ENCODE data around the gene OSMR. TPM values are rescaled to one million over a fixed set of nuclear protein-coding genes. Genes with fewer than 3 reads are reported as not detected.
A peak's percentile ranks its signal among the peaks of the same experiment; 100 is the strongest.

OSMR gene
- total RNA-seq, 1 experiment from 2014 or later = 1.6 TPM

DNA sequence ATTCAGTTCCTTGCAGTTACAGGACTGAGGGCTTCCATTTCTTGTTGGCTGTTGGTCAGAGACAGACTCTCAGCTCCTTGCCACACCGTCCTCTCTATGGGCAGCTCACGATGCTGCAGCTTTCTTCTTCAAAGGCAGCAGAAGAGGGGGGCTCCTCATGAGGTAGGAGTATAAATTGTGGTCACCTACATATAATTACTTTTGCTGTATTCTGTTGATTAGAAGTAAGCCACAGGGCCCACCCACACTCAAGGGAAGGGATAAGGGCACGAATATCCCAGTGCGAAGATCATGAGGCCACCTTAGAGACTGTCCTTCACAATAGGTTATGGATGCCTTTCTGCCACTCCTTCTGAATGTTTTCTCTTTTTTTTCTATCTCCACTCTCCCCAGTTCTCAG lies 43.7 kb upstream of the OSMR start:
- H2BK120ac ChIP-seq (ENCODE audit: low read depth, low read length, poor library complexity, severe bottlenecking) = no peak overlapping the region
- H2AFZ ChIP-seq (ENCODE audit: low read length) = no peak overlapping the region
- H3K9ac ChIP-seq (ENCODE audit: extremely low read depth, insufficient read length, low read length) = no peak overlapping the region
- no peak overlapping the region for H3K27ac ChIP-seq (ENCODE audit: insufficient read length, low read depth, low read length)
- no peaks in the 10 kb centered on the region for H3K79me2 ChIP-seq (ENCODE audit: insufficient read depth, low read length)
- H4K8ac ChIP-seq (replicated peaks; ENCODE audit: insufficient read length, low read depth, low read length) = no peak overlapping the region
- no peaks in the 10 kb centered on the region for H3K9me3 ChIP-seq (ENCODE audit: control insufficient read depth, low read depth, low read length)
- no peak overlapping the region for H4K91ac ChIP-seq (ENCODE audit: insufficient read length, low read depth, low read length)
- H2BK15ac ChIP-seq (ENCODE audit: low read depth, low read length) = no peak overlapping the region
- no peak overlapping the region for H3K4me3 Mint-ChIP-seq
- DNase-seq = no peak
- H3K9me3 Mint-ChIP-seq = peaks cover 0 to 1% of the 10 kb centered on the region in 2 experiments; a peak in 1 of 5 replicates
- no peak overlapping the region for H3K4ac ChIP-seq (ENCODE audit: low read depth, low read length)
- no peaks in the 10 kb centered on the region for H3K4me1 Mint-ChIP-seq
- H3K4me1 ChIP-seq (ENCODE audit: insufficient read depth, low read length) = no peaks in the 10 kb centered on the region
- no peaks in the 10 kb centered on the region for H3K79me1 ChIP-seq (ENCODE audit: insufficient read depth, low read depth, low read length, poor library complexity, severe bottlenecking)
- no peak overlapping the region for H3K4me2 ChIP-seq (ENCODE audit: insufficient read depth, insufficient read length, low read length)
- H2BK20ac ChIP-seq (ENCODE audit: low read depth, low read length, poor library complexity, severe bottlenecking) = no peak overlapping the region
- H3K56ac ChIP-seq (ENCODE audit: insufficient read length, low read depth, low read length) = no peak overlapping the region
- H4K20me1 ChIP-seq (ENCODE audit: control insufficient read depth, insufficient read depth, insufficient read length) = no peaks in the 10 kb centered on the region
- H3K14ac ChIP-seq (ENCODE audit: insufficient read depth, low read length) = no peak overlapping the region
- no peaks in the 10 kb centered on the region for H3K36me3 Mint-ChIP-seq (ENCODE audit: insufficient read depth in 1 of 3, low read depth in 3 of 3)
- H3K27me3 ChIP-seq (ENCODE audit: insufficient read depth, low read length) = no peaks in the 10 kb centered on the region
- no peak overlapping the region for H3K18ac ChIP-seq (ENCODE audit: insufficient read length, low read depth, low read length)
- H3T11ph ChIP-seq (ENCODE audit: low read length) = no peak overlapping the region
- no peak overlapping the region for H3K23ac ChIP-seq (ENCODE audit: insufficient read length, low read depth, low read length)
- no peak overlapping the region for H2BK12ac ChIP-seq (ENCODE audit: insufficient read length, low read depth, low read length)
- H4K5ac ChIP-seq (ENCODE audit: insufficient read length, low read depth, low read length) = no peak overlapping the region
- H2BK5ac ChIP-seq (ENCODE audit: insufficient read length, low read length) = no peak overlapping the region
- H3K27ac Mint-ChIP-seq = peak overlapping the region in 1 of 3 experiments; percentile 46; a peak in 1 of 7 replicates
- TF ChIP-seq, protein P1, sequence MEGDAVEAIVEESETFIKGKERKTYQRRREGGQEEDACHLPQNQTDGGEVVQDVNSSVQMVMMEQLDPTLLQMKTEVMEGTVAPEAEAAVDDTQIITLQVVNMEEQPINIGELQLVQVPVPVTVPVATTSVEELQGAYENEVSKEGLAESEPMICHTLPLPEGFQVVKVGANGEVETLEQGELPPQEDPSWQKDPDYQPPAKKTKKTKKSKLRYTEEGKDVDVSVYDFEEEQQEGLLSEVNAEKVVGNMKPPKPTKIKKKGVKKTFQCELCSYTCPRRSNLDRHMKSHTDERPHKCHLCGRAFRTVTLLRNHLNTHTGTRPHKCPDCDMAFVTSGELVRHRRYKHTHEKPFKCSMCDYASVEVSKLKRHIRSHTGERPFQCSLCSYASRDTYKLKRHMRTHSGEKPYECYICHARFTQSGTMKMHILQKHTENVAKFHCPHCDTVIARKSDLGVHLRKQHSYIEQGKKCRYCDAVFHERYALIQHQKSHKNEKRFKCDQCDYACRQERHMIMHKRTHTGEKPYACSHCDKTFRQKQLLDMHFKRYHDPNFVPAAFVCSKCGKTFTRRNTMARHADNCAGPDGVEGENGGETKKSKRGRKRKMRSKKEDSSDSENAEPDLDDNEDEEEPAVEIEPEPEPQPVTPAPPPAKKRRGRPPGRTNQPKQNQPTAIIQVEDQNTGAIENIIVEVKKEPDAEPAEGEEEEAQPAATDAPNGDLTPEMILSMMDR (conservative IDR thresholded peaks at IDR 0.05) = no peak
- no CpG with 5 or more reads among the region's 4 CpGs for WGBS (ENCODE audit: extremely low coverage, insufficient read length, low lambda C conversion rate)
- H3K27me3 Mint-ChIP-seq (ENCODE audit: low read depth) = no peaks in the 10 kb centered on the region
- H3K23me2 ChIP-seq (ENCODE audit: insufficient read length, low read depth, low read length, poor library complexity, severe bottlenecking) = no peaks in the 10 kb centered on the region
- no peak overlapping the region for H2AK5ac ChIP-seq (ENCODE audit: insufficient read length, low read length)

Data from H9 (cell line).